ENCODE results near the gene PTPN5. TPM values are rescaled to one million over a fixed set of nuclear protein-coding genes. Genes with fewer than 3 reads are reported as not detected.

The PTPN5 gene
- polyA plus RNA-seq, 1 donor: 1.2 TPM

GRCh38 chr11:18701614-18702216 is 89.9 kb downstream of the PTPN5 start:
- H3K36me3 ChIP-seq (ENCODE audit: control insufficient read depth, insufficient read depth, low read length): peaks cover 4% of the 10 kb centered on the region
- H3K4me3 ChIP-seq (ENCODE audit: low read length): no peak overlapping the region
- DNase-seq: no peak
- no peak overlapping the region for H3K27ac ChIP-seq (ENCODE audit: low read length)
- peaks cover 8% of the 10 kb centered on the region for H3K4me1 ChIP-seq (ENCODE audit: control insufficient read depth, insufficient read depth, low read length)
- no peaks in the 10 kb centered on the region for H3K9me3 ChIP-seq (ENCODE audit: control insufficient read depth, low read depth, low read length)
- no CpG with 5 or more reads among the region's 17 CpGs for whole genome bisulfite sequencing (ENCODE audit: insufficient coverage, low lambda C conversion rate)
- peaks cover 26% of the 10 kb centered on the region for H3K27me3 ChIP-seq (ENCODE audit: control insufficient read depth, insufficient read depth, low read length)

GRCh38 chr11:18700872-18701271 is 90.7 kb downstream of the PTPN5 start:
- peaks cover 29% of the 10 kb centered on the region for H3K27me3 ChIP-seq (ENCODE audit: control insufficient read depth, insufficient read depth, low read length)
- no peak for DNase-seq

DNA sequence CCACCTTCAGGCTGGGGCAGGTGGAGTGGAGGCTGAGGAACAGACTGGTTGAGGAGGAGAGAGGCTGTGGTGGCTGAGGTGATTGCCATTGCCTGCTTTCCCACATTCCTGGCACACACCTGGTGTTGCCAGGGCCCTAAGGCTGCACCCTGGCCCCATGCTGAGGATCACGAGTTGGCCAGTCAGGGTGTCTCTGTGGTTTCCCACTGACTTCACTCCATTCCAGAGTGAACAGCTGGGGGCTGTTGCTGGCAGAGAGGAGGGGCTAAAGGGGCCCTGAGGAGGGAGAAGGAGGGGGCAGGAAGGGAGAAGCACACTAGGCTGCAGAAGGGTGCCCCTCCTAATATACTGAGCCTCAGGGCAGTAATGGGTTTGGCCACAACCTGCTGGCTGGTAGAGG is 91.2 kb downstream of the PTPN5 start:
- no peak for DNase-seq
- Histone ChIP-seq H3K27ac (ENCODE audit: low read length) (no peak overlapping the region), H3K36me3 (ENCODE audit: control insufficient read depth, insufficient read depth, low read length) (peaks cover 4% of the 10 kb centered on the region), H3K4me3 (ENCODE audit: low read length) (no peak overlapping the region), H3K4me1 (ENCODE audit: control insufficient read depth, insufficient read depth, low read length) (peaks cover 4% of the 10 kb centered on the region), H3K27me3 (ENCODE audit: control insufficient read depth, insufficient read depth, low read length) (peaks cover 29% of the 10 kb centered on the region), H3K9me3 (ENCODE audit: control insufficient read depth, low read depth, low read length) (no peaks in the 10 kb centered on the region)
- no CpG with 5 or more reads among the region's 1 CpG for WGBS (ENCODE audit: insufficient coverage, low lambda C conversion rate)

More at GRCh38 chr11:18700872-18701271, 90.7 kb downstream of the PTPN5 start:
- no peak overlapping the region for H3K27ac ChIP-seq (ENCODE audit: low read length)
- H3K36me3 ChIP-seq (ENCODE audit: control insufficient read depth, insufficient read depth, low read length): peaks cover 4% of the 10 kb centered on the region
- no peaks in the 10 kb centered on the region for H3K9me3 ChIP-seq (ENCODE audit: control insufficient read depth, low read depth, low read length)
- WGBS (ENCODE audit: insufficient coverage, low lambda C conversion rate): no CpG with 5 or more reads among the region's 7 CpGs
- H3K4me1 ChIP-seq (ENCODE audit: control insufficient read depth, insufficient read depth, low read length): peaks cover 8% of the 10 kb centered on the region
- H3K4me3 ChIP-seq (ENCODE audit: low read length): no peak overlapping the region

GRCh38 chr11:18699848-18700261 is 91.7 kb downstream of the PTPN5 start:
- WGBS (ENCODE audit: insufficient coverage, low lambda C conversion rate): no CpG with 5 or more reads among the region's 3 CpGs
- Histone ChIP-seq H3K9me3 (ENCODE audit: control insufficient read depth, low read depth, low read length) (no peaks in the 10 kb centered on the region), H3K27ac (ENCODE audit: low read length) (no peak overlapping the region), H3K4me1 (ENCODE audit: control insufficient read depth, insufficient read depth, low read length) (no peaks in the 10 kb centered on the region), H3K27me3 (ENCODE audit: control insufficient read depth, insufficient read depth, low read length) (peaks cover 29% of the 10 kb centered on the region), H3K36me3 (ENCODE audit: control insufficient read depth, insufficient read depth, low read length) (peaks cover 4% of the 10 kb centered on the region), H3K4me3 (ENCODE audit: low read length) (no peak overlapping the region)
- no peak for DNase-seq

DNA sequence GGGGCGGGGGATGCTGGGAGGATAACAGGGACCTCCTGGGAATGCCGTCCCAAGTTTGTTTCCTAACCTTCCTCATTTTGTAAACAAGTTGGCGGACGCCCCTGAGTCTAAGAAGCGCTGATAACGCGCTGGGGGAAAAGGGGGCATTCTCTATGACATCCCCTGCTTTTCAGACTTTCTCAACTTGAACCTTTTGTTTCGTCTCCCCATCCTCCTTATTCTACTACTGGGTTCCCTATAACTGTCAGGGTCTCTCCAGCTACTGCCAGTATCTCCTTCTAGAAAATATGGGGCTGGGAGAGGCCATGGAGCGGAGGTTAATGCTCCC is 92.4 kb downstream of the PTPN5 start:
- Histone ChIP-seq H3K4me1 (ENCODE audit: control insufficient read depth, insufficient read depth, low read length) (no peaks in the 10 kb centered on the region), H3K9me3 (ENCODE audit: control insufficient read depth, low read depth, low read length) (no peaks in the 10 kb centered on the region), H3K36me3 (ENCODE audit: control insufficient read depth, insufficient read depth, low read length) (peaks cover 4% of the 10 kb centered on the region), H3K27me3 (ENCODE audit: control insufficient read depth, insufficient read depth, low read length) (peaks cover 29% of the 10 kb centered on the region), H3K27ac (ENCODE audit: low read length) (no peak overlapping the region), H3K4me3 (ENCODE audit: low read length) (peak overlapping the region; percentile 53)
- no CpG with 5 or more reads among the region's 9 CpGs for WGBS (ENCODE audit: insufficient coverage, low lambda C conversion rate)
- DNase-seq: no peak

GRCh38 chr11:18698341-18699268 is 93.0 kb downstream of the PTPN5 start, which contains the start of gene TMEM86A:
TMEM86A (plus strand) TSS chr11:18698779; CDS start chr11:18698887, 108 bp downstream.
- Histone ChIP-seq H3K27me3 (ENCODE audit: control insufficient read depth, insufficient read depth, low read length) (peaks cover 29% of the 10 kb centered on the region), H3K36me3 (ENCODE audit: control insufficient read depth, insufficient read depth, low read length) (peaks cover 4% of the 10 kb centered on the region), H3K27ac (ENCODE audit: low read length) (no peak within 1 kb of the TSS), H3K9me3 (ENCODE audit: control insufficient read depth, low read depth, low read length) (no peaks in the 10 kb centered on the region), H3K4me3 (ENCODE audit: low read length) (peak within 1 kb of the TSS; percentile 53), H3K4me1 (ENCODE audit: control insufficient read depth, insufficient read depth, low read length) (no peaks in the 10 kb centered on the region)
- WGBS (ENCODE audit: insufficient coverage, low lambda C conversion rate): no CpG with 5 or more reads among the region's 98 CpGs
- DNase-seq: peak; percentile 88 to 91

DNA sequence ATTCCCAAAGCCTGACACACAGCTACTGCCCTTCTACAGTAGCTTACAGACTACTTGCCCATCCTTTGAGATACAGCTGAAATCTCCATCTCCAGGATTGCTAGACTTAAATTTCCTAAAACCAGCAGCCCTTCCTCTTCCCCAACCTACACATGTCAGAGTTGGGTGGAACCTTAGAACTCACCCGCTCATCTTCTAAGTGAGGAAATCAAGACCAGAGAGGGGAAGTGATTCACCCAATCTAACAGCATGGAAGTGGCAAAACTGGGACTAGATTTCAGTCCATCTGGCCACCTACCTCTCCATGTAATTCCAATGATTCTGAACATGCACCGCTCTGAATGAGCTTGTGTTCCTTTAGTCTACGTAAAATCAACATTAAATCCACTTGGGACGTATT is 94.0 kb downstream of the PTPN5 start:
- no peak overlapping the region for H3K4me3 ChIP-seq (ENCODE audit: low read length)
- H3K27ac ChIP-seq (ENCODE audit: low read length): no peak overlapping the region
- H3K4me1 ChIP-seq (ENCODE audit: control insufficient read depth, insufficient read depth, low read length): no peaks in the 10 kb centered on the region
- H3K36me3 ChIP-seq (ENCODE audit: control insufficient read depth, insufficient read depth, low read length): peaks cover 4% of the 10 kb centered on the region
- no CpG with 5 or more reads among the region's 4 CpGs for WGBS (ENCODE audit: insufficient coverage, low lambda C conversion rate)
- H3K9me3 ChIP-seq (ENCODE audit: control insufficient read depth, low read depth, low read length): no peaks in the 10 kb centered on the region
- DNase-seq: no peak
- H3K27me3 ChIP-seq (ENCODE audit: control insufficient read depth, insufficient read depth, low read length): peaks cover 29% of the 10 kb centered on the region

DNA sequence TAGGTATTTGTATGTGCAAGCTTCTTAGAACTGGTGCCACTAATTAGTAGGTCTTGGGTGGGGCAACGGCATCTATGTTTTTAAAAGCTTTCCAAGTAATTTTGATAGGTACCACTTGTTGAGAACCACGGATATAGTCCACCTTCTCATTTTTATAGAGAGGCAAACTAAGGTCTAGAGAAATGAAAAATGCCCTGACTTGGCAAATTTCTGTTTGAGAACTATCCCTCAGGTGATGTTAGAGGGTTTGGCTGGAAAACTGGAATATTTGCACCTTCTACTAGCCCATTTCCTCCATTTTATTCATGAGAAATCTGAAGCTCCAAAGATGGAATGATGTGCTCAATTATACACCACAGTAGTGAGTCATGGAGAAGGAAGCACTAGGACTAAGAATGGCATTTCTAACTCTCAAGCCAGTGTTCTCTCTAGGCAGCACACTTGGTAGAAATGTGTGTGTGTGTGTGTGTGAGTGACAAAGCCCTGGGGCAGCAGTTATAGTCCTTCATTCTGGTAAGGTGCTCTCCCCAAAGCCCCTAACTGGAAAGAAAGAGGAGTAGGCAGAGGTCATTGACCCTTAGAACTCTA is 94.9 kb downstream of the PTPN5 start:
- no peak overlapping the region for H3K27ac ChIP-seq (ENCODE audit: low read length)
- H3K27me3 ChIP-seq (ENCODE audit: control insufficient read depth, insufficient read depth, low read length): peaks cover 29% of the 10 kb centered on the region
- 100% methylated on average over 1 of the region's 2 CpGs for WGBS (ENCODE audit: insufficient coverage, low lambda C conversion rate)

DNA sequence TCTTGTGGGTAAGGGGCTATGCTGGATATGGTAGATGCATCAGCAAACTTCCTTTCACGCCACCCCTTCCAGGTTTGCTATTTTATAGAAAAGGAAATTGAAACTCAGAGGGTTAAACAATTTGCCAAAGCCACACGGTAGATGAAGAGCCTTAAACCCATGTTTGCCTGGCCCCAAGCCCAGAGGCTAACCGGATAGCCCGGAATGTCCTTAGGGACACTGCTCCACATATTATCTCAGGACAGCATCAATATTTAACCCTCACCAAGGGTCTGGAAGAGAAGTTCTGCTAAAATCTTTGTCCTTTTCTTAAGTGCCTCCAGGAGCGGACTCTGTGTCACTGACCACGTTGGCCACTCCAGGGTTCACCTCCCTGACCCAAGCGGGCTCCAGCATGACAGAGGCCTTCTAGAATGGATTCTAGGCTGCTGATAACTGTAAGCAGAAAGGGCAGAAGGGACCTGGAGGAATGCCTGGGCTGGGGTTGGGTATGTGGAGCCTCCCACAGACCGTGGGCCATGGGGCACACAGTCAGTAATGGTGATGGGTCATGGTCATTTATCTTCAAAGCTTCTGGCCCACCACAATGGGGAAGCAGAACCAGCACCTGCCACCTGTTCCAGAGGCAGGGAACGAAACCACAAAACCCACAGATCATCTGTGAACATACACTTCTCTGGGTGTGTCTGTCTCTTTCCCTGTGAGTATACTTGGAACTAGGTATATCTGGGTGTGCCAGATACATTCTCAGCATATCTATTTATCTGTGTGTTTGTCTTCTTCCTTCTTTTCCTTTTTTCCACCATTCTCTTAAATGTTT is 98.4 kb downstream of the PTPN5 start:
- Histone ChIP-seq H3K36me3 (ENCODE audit: control insufficient read depth, insufficient read depth, low read length) (no peaks in the 10 kb centered on the region), H3K4me1 (ENCODE audit: control insufficient read depth, insufficient read depth, low read length) (no peaks in the 10 kb centered on the region), H3K27me3 (ENCODE audit: control insufficient read depth, insufficient read depth, low read length) (peaks cover 9% of the 10 kb centered on the region), H3K4me3 (ENCODE audit: low read length) (no peak overlapping the region), H3K9me3 (ENCODE audit: control insufficient read depth, low read depth, low read length) (no peaks in the 10 kb centered on the region), H3K27ac (ENCODE audit: low read length) (no peak overlapping the region)
- 42% methylated on average over 2 of the region's 9 CpGs for WGBS (ENCODE audit: insufficient coverage, low lambda C conversion rate)
- DNase-seq: no peak

More for the DNA sequence above, 94.9 kb downstream of the PTPN5 start:
- no peak overlapping the region for H3K4me3 ChIP-seq (ENCODE audit: low read length)
- H3K9me3 ChIP-seq (ENCODE audit: control insufficient read depth, low read depth, low read length): no peaks in the 10 kb centered on the region
- DNase-seq: no peak
- peaks cover under 1% of the 10 kb centered on the region for H3K36me3 ChIP-seq (ENCODE audit: control insufficient read depth, insufficient read depth, low read length)
- H3K4me1 ChIP-seq (ENCODE audit: control insufficient read depth, insufficient read depth, low read length): no peaks in the 10 kb centered on the region
